ENCODE measurements around the gene TRIM10. TPM values are rescaled to one million over a fixed set of nuclear protein-coding genes. Genes with fewer than 3 reads are reported as not detected.

The TRIM10 gene
- total RNA-seq, 4 donors from 2014 or later, result 0.09 TPM; not detected in 3

GRCh38 chr6:30156774-30157173, 4.2 kb downstream of the TRIM10 start:
- no peak for TF ChIP-seq CTCF (IDR thresholded peaks at IDR 0.05)
- DNase-seq (ENCODE audit: low spot score) (no peak), ATAC-seq (ENCODE audit: low FRiP score) (no peak)

- no peak for TF ChIP-seq CTCF (IDR thresholded peaks at IDR 0.05)
- ATAC-seq (ENCODE audit: low FRiP score), result peak; percentile 63
- no peak for DNase-seq (ENCODE audit: low spot score)
Observed at GRCh38 chr6:30156262-30156599, 4.8 kb downstream of the TRIM10 start.

GRCh38 chr6:30155520-30156261, 5.3 kb downstream of the TRIM10 start:
- no peak for ATAC-seq (ENCODE audit: low FRiP score)
- DNase-seq (ENCODE audit: low spot score), result no peak
- TF ChIP-seq CTCF (IDR thresholded peaks at IDR 0.05), result no peak

- ATAC-seq (ENCODE audit: low FRiP score) (peak; percentile 18), DNase-seq (ENCODE audit: low spot score) (no peak)
- no peak for TF ChIP-seq CTCF (IDR thresholded peaks at IDR 0.05)
Observed at GRCh38 chr6:30154709-30155519, 6.1 kb downstream of the TRIM10 start.

- ATAC-seq (ENCODE audit: low FRiP score) (no peak), DNase-seq (ENCODE audit: low spot score) (no peak)
- no peak for TF ChIP-seq CTCF (IDR thresholded peaks at IDR 0.05)
Observed at GRCh38 chr6:30154061-30154460, 7.0 kb downstream of the TRIM10 start.

GRCh38 chr6:30152910-30153610, 8.0 kb downstream of the TRIM10 start:
- TF ChIP-seq CTCF (IDR thresholded peaks at IDR 0.05), result no peak
- DNase-seq (ENCODE audit: low spot score), result no peak
- ATAC-seq (ENCODE audit: low FRiP score), result no peak

All from omental fat pad (tissue), 4 donors.